Left forelimb (tissue), 1 donor: ENCODE results near the gene OR10A3.

Experiments used
- DNase-seq: peaks from one replicate; pipeline ENCODE4 v3.0.0-alpha.2; 2018; ENCODE audit warnings: low spot score

OR10A3 gene

DNA sequence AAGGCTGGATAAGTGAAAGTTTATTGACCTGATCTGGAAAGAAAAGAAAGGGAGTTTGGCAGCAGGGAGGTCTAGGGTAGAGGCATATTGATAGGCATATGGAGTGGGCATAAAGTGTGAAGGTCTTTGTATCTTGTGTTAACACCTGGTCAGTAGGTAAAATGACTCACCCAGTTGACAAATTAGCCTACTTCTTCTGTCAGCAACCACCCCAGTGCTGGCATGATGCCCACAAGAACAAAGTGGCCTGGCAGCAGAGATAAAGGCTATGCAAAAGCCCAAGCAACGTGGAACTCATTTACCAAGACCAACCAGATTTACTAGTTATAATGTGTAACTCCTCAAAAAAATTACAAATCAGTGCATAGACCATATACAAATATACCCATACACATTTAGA is 4.9 kb downstream of the OR10A3 start:
- DNase-seq: no peak

DNA sequence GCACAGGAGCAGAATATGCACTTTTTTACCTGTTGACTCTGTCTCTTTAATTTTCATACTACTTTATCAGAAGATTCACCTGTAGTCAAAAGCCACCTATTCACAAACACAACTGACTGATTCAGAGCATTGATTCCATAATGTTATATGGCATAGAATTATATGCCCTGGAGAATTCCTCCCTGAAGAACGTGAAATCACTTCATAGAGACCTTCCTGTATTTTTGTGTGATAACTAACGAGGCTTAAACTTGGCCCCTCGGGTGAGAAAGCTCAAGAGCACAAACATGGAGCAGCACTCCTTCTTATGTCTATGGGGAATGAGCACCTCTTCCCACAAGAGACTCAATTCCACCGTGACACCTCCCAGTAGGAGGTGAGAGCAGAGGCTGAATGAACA is 10.3 kb downstream of the OR10A3 start, which contains the start of gene OR10A6:
Gene OR10A6 (minus strand): TSS at position 101 of the 400 bp plus-strand sequence. CDS start 2,606 bp downstream, outside the sequence.
- DNase-seq: no peak

DNA sequence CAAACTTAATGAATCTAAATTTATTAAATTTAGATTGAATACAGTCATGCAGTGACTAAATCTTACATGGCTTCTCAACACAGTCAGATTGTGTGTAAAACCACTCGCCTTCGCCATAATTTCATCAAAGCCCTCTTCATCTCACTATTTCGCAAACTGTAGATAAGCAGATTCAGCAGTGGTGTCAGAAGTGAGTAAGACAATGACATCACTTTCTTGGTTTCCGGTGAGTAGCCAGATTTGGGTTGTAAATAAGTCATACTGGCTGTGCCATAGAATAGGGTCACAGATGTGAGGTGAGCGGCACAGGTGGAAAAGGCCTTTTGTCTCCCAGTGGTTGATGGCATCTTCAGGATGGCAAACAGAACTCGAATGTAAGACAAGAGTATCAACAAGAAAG is 13.9 kb downstream of the OR10A3 start:
- DNase-seq: no peak

DNA sequence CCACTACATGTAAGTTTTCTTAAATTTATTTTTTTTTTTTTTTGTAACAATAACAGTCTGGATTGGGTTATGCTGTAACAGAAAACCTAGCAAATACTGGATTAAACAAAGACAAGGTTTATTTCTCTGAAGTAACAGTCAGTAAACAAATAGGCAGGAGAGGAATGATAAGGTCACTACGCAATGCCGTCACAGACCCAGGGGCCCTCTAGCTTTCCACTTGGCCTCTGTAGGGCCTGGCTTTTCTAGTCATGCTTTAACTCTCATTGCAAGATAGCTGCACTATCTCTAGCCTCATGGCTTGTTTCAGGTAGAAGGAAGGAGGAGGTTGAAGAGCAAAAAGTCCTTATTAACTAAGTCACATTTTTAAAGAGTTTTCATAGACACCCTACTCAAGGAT is 17.0 kb downstream of the OR10A3 start:
- no peak for DNase-seq

DNA sequence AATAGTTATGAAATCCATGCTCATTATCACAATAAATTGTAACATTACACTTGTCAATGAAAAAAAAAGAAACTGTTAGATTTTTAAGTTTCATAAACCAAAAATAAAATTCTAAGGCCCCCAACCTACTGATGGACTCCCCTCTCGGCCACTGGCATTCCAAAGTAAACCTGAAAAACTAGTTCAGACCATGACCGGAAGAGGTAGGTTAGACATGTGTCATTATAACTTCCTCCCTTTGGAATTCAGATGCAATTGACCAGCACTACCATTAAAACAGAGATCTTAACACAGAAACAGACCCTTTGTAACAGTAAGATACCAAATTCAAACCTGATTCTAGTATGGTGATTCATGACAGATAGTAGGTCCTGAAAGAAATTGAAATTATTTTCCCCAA is 23.4 kb downstream of the OR10A3 start:
- DNase-seq: no peak

DNA sequence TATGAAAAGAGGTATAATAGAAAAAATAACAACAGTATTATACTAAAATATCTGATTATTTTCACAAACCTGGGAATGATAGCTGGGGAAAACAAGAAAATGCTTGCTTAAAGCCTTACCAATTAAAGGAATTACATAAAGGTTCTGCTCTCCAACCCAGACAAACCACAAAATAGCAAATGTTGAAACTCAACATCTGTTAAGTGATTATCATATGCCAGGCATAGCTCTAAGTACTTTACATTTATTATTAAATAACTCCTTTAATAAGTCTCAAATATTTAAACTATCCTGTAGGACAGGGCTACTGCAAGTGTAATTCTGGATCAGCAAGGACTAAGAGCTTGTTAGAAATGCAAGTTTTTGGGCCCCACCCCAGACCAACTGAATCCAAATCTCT is 30.5 kb downstream of the OR10A3 start:
- no peak for DNase-seq

DNA sequence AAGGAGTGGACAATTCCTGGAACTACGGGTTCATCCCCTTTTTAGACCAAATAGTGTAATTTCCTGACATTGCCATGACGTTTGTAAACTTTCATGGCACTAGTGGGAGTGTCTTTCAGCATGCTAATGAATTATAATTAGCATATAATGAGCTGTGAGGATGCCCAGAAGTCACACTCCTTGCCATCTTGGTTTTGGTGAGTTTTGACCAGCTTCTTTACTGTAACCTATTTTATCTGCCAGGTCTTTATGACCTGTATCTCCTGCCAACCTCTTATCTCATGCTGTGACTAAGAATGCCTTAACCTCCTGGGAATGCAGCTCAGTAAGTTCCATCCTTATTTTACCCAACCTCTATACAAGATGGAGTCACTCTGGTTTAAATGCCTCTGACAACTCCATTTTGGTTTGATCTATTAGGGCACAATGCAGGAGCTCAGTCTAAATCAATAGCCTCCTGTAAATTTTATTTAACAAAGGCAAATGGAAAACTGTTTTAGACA is 31.2 kb downstream of the OR10A3 start:
- no peak for DNase-seq

DNA sequence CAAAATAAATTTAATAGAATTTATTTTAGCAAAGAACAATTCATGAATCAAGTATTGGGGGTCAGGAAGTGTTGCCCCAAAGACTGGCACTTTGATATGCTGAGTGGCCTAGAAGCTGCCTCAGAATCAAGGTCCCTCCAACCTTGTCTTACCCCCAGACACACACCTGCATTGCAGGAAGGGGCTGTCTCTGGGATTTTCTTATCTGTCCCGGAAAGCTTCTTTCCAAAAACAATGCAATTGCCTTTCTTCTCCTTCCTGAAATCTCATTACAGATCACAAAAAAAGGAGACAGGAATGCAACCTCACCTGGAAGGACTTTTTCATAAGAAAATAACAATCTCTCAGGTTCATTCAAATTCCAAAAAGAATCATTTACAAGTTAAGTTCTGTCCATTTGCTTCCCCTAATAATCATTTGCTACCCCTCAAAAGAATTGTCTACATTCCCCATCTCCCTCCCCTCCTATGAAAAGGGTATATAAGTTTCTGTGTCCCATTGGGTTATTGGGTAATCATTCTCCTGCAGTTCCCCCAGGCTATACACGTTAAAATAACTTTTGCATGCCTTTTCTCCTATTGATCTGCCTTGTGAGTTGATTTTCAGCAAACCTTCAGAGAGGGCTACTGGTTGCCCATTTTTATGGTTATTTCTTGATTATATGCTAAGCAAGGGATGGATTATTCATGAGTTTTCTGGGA is 31.8 kb downstream of the OR10A3 start:
- no peak for DNase-seq

DNA sequence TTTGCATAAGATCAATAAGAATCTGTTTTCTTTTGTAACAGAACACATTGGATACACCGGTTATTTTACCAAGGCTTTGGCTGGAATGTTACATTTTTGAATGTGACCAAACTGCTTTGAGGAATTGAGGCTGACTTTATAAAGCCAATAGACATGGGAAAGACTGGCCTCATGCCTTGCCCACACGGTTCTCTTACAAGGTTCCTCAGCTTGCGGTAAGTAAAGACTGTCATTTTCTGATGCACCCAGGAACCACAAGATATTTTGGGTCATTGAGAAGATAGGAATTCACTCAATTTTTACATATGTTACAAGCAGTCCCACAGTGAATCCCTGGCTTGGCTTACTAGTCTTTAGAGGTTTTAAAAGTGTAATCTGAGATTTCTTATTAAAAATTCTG is 34.4 kb downstream of the OR10A3 start:
- no peak for DNase-seq

DNA sequence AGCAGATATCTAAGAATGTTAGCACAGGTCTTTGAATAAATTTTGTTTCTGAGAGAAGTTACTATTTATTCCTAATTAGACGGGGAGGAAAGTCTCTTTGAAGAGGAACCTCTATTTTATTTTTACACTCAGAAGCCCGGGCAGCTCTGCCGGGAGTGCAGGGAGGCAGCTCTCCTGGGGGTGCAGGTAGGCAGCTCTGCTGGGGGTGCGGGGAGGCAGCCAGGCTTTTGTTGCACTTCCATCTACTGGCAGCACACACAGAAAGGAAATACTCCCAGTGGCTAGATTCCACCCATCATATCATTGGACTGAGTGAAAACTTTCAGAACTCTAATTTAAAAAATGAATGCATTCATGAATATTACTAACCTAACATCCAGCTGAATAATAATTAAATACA is 35.0 kb downstream of the OR10A3 start:
- no peak for DNase-seq

DNA sequence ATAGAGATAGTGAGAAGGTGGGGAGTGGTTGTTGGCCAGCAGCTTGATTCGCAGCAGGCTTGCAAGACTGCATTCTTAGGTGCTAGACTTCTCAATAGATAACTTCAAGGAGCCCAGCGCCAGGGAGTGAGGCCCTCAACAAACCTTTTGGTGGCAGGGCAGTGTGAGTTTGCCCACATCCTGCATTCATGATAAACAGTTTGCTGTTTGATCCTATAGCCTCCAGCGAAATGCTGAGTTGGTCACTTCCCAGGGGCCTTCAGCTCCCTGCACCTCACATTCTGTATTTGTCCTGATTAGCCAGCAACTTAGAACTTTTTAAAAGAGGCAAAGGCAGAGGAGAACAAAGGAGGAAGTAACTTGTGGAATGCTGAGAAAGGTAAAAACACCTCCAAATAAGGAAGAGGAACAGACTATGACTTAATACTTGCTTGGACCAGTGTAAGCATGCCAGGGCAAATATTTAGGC is 35.5 kb downstream of the OR10A3 start:
- no peak for DNase-seq

DNA sequence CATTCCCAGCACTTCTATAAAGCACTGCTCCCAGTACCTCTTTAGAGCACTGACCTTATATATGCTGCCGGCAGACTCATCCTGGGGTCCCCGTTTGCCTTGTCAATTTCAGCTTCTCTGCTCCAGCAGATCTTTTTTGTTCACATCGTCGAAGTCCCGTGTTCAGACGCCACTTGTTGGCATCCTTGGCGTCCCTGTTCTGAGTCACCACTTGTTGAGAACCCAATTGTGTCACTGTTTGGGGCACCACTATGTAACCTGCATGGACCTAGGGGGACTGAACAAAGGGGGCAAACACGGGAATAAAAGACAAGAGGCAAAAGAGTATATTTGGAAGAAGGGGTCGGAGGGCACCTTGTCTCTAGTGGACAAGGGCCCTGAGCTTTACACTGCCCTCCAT is 36.0 kb downstream of the OR10A3 start:
- DNase-seq: no peak

DNA sequence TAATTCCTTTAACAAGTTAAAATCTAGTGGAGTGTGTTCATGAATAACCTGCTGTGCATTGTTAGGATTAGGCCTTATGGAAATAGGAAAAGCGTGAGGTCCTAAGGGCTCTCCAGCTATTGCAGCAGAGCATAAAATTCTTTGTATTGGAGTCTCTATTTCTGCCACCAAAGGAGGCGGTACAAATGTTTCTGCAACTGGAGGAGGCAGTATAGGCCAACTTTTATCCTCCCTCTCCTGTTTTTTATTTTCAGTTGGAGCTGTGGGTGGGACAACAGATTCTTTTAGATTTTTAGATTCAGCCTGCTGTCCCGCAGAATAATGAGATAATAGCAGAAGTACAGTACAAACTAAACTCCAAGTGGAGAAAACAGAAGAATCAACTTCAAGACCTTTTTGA is 36.6 kb downstream of the OR10A3 start:
- no peak for DNase-seq

DNA sequence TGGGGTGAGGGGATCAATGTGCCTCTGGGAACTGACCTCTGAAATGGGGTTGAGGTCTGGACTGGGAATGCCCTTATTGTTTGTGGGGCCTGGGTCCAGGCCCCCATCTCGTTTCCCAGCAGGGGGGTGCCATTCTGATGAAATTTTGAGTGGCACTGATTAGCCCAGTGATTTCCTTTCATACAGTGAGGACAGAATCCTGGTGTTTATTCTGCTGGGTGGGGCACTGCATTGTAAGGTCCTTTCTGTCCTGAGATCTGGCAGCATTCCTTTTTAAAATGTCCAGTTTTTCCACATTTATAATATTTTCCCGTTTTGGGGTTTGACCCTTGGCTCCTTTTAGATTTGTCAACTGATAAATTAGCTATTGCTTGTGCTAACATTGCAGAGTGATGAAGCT is 37.6 kb downstream of the OR10A3 start:
- DNase-seq: no peak

DNA sequence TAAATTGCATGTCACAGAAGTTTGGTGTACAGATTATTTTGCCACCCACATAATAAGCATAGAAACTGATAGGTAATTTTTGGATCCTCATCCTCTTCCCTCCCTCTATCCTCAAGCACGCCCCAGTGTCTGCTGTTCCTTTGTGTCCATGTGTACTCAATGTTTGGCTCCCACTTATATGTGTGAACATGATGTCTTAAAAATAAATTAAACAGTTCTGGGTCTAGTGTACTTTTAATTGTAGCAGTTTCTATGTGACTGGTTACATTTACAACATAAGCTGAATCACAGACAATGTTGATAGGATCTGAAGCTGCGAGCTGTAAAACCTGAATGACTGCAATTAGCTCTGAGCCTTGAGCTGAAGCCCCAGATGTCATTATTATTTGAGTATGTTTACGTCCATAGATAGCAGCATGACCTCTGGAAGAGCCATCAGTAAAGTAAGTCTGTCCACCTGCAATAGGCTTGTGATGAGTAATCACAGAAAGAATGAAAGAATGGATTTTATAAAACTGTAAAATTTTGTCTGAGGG is 40.1 kb downstream of the OR10A3 start:
- DNase-seq: no peak

DNA sequence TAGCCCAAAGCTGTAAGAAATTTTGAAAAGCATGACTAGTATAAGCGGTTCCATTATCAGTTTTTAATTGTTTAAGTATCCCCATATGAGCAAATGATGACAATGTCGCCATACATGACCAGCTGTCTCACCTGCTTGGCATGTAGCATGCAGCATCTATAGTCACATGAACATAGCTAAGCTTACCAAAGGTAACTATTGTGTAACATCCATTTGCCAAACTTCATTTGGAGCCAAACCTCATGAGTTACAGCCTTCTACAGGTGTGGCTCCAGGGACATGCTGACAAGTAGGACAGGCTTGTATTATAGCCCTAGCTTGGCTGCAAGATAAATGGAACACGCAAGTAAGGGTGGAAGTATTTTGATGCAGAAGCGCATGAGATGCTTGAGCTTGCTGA is 40.8 kb downstream of the OR10A3 start:
- no peak for DNase-seq

DNA sequence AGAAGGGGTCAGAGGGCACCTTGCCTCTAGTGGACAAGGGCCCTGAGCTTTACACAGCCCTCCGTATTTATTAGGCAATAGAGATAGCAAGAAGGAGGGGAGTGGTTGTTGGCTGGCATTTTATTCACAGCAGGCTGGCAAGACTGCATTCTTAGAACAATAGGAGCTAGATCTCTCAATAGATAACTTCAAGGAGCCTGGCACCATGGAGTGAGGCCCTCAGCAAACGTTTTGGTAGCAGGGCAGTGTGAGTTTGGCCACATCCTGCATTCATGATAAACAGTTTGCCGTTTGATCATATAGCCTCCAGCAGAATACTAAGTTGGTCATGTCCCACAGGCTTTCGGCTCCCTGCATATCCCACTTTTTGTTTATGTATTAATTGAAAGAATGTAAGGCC is 42.1 kb downstream of the OR10A3 start:
- DNase-seq: no peak

DNA sequence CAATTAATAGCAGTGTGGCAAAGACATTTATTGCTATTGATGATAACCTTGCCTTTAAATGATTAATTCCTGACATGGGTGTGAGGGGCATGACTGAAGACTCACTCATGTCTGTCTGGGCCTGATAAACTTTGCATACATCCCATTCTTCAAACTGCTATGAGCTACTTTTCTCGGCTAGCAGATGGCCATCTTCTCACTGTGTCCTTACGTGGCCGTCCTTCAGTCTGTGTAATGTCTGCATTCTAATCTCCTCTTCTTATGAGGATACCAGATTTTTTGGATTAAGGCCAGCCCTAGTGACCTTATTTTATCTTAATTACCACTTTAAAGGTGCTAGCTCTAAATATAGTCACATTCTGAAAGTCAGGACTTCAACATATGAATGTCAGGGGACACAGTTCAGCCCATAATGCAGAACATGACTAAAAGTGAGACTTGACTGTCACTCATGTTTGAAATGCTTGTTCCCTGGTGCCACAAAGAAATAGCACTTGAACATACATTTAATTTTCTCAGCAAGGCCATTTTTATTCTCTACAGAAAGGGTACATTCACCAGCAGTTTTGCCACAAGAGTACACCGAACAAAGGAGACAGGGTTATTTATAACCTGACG is 42.7 kb downstream of the OR10A3 start:
- no peak for DNase-seq

DNA sequence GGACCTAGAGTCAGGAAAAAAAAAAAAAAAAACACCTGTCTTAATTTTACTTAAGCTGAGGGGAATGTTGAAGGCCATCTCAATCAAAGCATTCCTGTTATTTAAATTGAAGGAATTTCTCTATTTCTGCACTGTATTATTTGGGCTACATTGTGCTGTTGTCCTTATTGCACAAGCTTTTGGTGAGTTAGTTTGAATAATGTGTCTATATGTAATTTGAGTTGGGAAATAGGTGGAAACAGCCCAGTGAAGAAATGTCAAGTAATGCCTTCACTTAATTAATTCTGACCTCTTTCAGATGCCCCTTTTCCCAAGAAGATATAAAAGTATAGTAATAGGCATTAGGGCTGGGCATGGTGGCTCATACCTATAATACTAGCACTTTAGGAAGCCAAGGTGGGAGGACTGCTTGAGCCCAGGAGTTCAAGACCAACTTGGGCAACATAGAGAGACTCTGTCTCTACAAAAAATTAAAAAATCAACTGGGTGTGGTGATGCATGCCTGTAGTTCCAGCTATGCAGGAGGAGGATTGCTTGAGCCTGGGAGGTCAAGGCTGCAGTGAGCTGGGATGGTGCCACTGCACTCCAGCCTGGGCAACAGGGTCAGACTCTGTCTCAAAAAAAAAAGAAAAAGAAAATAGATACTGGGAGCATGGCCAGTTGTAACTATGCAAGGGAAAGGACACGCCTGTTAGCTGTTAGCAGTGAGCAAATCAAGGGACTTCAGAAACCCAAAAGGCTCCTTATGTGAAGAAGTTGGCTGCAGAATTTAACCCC is 45.3 kb downstream of the OR10A3 start:
- DNase-seq: no peak

DNA sequence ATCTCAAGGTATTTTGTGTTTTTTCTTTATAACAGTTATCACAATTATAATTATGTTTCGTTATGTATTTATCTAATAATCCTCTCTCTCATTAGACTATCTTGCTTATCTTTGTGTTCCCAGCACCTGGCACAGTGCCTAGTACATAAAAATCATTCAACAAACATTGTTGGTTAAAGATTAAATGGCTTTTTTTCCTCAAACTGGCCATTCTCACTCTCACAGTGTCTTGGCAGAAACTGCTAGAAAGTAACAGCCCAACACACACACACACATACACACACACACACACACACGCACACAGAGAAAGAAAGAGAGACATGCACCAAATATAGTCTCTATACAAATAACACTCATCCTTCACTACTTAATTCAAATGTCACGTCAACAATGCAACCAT is 47.3 kb downstream of the OR10A3 start:
- DNase-seq: no peak

DNA sequence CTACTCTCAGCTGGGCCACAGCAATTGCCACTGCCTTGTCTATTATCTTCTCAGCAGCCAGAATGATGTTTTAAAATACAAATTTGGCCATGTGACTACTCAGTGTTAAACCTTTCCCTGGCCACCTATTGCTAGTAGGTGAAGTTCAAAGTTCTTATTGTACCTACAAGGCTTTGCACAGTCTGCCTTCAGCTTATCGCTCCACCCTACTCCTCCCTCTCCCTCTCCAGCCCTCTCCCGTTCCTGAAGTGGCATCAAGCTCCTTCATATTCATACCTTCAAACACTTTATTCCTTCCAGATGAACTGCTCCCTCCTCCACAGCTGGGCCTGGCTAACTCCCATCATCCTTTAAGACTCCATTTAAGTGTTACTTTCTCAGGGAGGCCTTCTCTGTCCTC is 47.7 kb downstream of the OR10A3 start:
- no peak for DNase-seq

DNA sequence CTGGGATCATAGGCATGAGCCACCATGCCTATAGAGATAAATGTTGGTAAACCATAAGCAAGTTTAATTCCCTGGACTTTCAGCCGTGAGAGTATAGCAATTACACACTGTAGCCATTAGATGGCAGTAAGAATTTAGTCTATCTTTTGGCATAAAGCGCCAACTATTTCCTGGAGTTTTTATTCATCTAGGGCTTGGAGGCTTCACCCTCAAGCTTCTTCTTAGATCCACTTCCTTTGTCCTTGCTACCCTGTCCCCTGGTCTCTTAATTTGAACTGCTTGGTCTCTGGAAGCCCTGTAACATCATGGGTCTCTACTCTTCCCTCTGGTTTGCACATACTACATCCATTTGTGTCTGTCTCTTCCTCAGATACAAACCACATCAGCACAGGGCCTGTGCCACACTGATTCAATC is 48.7 kb downstream of the OR10A3 start:
- DNase-seq: no peak
